Stimulated activated CD8-positive, alpha-beta memory T cell treated with anti-CD3 and anti-CD28 coated beads, Interleukin-12 subunit alpha, Interleukin-12 subunit beta, amount 100 ng/mL, for 24 hours (primary cell): Measurements from ENCODE around the gene MUC2.

Experiments used
- DNase-seq: peaks from one replicate; pipeline ENCODE4 v3.0.0-alpha.2; 2020; ENCODE audit errors: extremely low read depth

The MUC2 gene

DNA sequence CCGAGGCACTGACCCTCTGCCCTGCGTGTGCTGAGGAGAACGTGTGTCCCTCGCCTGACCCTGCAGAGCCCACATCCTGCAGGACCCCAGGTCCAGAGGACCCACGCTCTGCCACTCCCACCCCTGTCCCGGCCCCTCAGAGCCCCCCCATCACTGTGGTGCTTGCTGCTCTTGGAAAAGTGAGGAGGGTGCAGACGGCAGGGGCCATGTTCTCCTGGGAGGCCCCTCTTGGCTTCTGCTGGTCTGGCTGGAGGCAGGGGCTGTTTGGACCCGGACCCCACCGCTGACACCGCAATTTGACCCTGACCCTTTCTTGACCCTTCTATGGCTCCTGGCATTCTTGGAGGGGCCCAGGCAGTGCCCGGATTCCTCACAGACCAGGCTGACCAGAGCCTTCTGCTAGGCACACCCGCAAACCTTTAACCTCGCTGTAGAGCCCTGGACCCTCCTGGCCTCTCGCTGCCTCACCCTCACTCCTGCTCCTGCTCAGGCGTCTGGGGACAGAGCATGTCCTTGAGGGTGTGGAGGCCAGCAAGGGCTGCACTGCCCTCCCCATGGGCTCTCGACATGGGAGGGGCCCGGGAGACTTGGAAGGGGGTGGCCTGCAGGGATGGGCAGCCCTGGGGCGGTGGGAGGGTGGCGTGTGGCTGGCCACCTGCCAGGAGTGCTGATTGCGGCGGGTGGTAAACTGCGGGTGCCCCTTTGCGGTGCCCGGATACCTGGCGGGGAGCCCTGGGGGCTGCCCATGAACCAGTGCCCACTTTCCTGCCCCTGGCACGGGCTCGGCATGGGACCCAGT is 46.1 kb downstream of the MUC2 start:
- no peak for DNase-seq

DNA sequence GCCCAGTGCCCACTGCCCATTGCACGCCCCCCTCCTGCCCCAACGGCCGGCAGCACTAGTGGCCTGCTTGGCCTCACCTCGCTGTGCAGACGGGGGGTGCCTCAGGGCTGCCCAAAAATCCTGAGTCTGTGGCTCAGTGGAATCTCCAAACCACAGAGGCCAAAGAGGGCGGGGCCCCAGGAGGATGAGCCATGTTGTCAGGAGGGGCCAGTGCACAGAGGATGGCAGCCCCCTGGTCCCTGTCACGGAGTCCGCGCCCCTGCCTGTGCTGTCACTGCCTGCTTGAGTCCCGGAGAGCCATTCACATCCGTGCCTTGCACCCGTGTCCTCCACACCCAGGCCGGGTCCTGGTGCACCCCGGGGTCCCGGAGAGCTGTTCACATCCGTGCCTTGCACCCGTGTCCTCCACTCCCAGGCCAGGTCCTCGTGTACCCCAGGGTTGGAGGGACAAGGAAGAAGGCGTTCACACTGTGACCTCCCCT is 46.7 kb downstream of the MUC2 start:
- no peak for DNase-seq

DNA sequence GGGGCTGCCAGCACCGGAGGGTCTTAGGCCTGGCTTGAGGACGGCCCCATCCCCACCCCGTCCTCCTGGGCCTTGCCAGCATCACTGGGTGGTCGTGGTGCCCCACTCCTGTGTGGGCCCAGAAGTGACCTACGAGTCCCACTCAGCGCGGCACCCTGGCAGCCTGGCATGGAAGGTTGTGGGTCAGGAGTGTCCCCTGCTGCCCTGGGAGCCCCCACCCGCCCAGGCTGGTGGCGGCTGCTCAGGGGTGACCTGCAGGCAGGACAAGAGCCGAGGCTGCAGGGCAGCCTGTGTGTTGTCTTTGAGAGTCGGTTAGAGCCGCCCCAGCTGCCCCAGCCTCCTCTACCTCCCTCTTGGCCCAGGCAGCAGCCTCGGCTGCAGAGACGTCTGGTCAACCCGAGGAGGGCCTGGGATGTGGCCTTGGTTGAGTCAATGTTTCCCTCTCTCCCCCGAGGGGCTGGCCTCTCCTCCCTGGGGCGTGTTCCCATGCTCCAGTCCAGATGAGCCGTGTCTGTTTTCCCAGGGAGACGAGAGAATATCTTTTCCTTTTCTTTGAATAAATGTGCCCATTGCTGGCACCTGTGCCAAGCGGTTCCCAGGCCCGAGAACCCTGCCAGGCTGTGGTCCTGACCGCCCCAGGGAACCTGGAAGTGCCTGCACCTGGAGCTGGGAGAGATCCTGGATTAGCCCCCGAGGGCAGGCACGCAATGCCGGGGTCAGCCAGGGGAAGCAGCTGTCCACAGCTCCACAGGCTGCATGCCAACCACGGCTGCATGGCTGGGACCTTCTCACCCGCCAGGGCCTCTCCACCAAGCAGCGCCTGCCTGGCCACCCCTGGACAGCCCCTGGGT is 47.4 kb downstream of the MUC2 start:
- DNase-seq: no peak

DNA sequence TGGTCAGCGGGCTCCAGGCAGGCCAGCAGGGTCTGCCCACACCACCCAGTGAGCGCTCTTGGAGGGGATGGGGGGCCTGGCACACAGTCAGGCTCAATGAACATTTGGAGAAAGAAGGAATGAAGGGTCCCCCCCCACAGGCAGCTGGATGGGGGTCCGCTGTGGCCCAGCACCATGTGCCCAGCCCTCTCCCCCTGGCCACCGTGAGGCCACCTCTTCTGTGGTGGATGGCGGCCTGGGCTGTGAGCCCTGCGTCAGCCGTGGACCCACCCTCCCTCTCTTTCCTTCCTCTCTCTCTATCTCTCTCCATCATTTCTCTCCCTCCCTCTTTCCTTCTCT is 48.0 kb downstream of the MUC2 start:
- no peak for DNase-seq

DNA sequence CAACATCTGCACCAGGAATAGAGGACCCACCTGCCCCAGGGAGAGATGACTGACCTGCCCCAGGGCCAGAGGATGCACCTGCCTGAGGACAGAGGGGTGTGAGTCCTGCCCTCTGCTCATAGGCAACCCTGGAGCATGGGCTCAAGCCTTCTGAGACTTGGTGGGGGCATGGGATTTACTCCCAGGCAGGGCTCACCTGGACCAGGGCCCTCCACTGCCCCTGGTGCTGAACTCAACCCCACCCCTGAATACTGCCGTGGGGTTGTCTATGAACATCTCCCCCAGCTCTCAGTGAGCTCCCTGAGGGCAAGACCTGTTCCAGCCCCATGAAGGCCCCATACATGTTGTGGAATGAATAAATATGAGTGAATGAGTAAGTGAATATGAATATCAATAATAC is 49.3 kb downstream of the MUC2 start:
- DNase-seq: no peak
